Left lung (tissue), 14 donors: ENCODE data around the gene STAMBP. TPM values are rescaled to one million over a fixed set of nuclear protein-coding genes. Genes with fewer than 3 reads are reported as not detected.
"Not testable (repeated sequence)": the region's sequence is repeated elsewhere in the genome, so short reads cannot be mapped to it uniquely, and the experiment has no call there.

ENCODE experiments used
- ATAC-seq: fragments of 200-7000 bp; cut with Tn5 transposase; one replicate; pipeline ENCODE4 v1.9.1; 2020; ENCODE audit warnings: moderate library complexity
- DNase-seq, 4 donors: peaks; one replicate each; pipeline ENCODE4 v3.0.0-alpha.2; 2013 to 2020
- H3K27ac ChIP-seq, 2 donors: fragments of 200-600 bp; sonication (generic) in 1 of 2; one replicate each; pipeline versions ENCODE4 v1.5.0 to v1.8.0; 2020 to 2021
- H3K27me3 ChIP-seq, 2 donors: fragments of 200-600 bp; sonication (generic) in 1 of 2; one replicate each; pipeline versions ENCODE4 v1.5.0 to v1.8.0; 2020 to 2021
- H3K36me3 ChIP-seq, 2 donors: fragments of 200-600 bp; sonication (generic) in 1 of 2; one replicate each; pipeline versions ENCODE4 v1.5.0 to v1.8.0; 2020 to 2021
- H3K4me1 ChIP-seq, 2 donors: fragments of 200-600 bp; one replicate each; pipeline ENCODE4 v1.8.0; 2021
- H3K4me3 ChIP-seq, 2 donors: fragments of 200-600 bp; sonication (generic) in 1 of 2; one replicate each; pipeline versions ENCODE4 v1.5.0 to v1.8.0; 2020 to 2021; ENCODE audit warnings: mild to moderate bottlenecking in 1 of 2
- H3K9me3 ChIP-seq, 2 donors: fragments of 200-600 bp; sonication (generic) in 1 of 2; one replicate each; pipeline versions ENCODE4 v1.5.0 to v1.8.0; 2020 to 2021
- CTCF ChIP-seq, 2 donors: fragments of 200-600 bp; sonication (generic) in 1 of 2; IDR thresholded peaks; one replicate each; pipeline versions ENCODE4 v1.5.0 to v1.8.0; 2021; ENCODE audit warnings: antibody characterized with exemption in 2 of 2
- intact Hi-C, 2 donors: fragments of 100-400 bp; cut with DNase I; formaldehyde crosslinking; loops; one replicate each; pipeline versions ENCODE4 v1.11.2 to v1.14.2; 2022
- long read RNA-seq, 12 donors: library from polyadenylated mRNA in 2 of 12; unstranded in 2 of 12; transcript quantifications; one replicate each; pipeline ENCODE4 v2.0.0 and lab custom pipeline, GENCODE V29; 2019 to 2026
- polyA plus RNA-seq, 6 donors: library from polyadenylated mRNA; unstranded; fragments of 120-200 nt; gene quantifications; one replicate each; pipeline ENCODE4 v1.2.1, GENCODE V29; 2013; ENCODE audit not compliant: insufficient read length in 6 of 6
- total RNA-seq, 2 donors: library from RNA; stranded (reverse); fragmentation: NEBNext Ultra II Directional; extraction: Animal tissue kit (Norgen Biotek cat#: 25700); gene quantifications; one replicate each; pipeline ENCODE4 v1.2.1, GENCODE V29; 2021
- donor health status: DM: no; HTN: yes; CAD: no.
- donor health status: DM: no; HTN: no; CAD: no.

The STAMBP gene
- total RNA-seq (10 to 100 TPM; 32.6 to 40.5 TPM), polyA plus RNA-seq (10 to 100 TPM; 49.0 to 57.0 (median 52.3) TPM)
- long read RNA-seq, donor 1, full-length matches to known transcripts, result 10 of 16 reads
- long read RNA-seq, donor 1, partial matches to known transcripts, result 6 of 16 reads
- long read RNA-seq, donor 1, other reads (novel, unspliced or antisense), result 0 of 16 reads
- long read RNA-seq, donor 2, full-length matches to known transcripts, result 1 of 29 reads
- long read RNA-seq, donor 2, partial matches to known transcripts, result 28 of 29 reads
- long read RNA-seq, donor 2, other reads (novel, unspliced or antisense), result 0 of 29 reads
- long read RNA-seq, donor 3, full-length matches to known transcripts, result 6 of 24 reads
- long read RNA-seq, donor 3, partial matches to known transcripts, result 18 of 24 reads
- long read RNA-seq, donor 3, other reads (novel, unspliced or antisense), result 0 of 24 reads
- long read RNA-seq, donor 4, full-length matches to known transcripts, result 7 of 15 reads
- long read RNA-seq, donor 4, partial matches to known transcripts, result 7 of 15 reads
- long read RNA-seq, donor 4, other reads (novel, unspliced or antisense), result 1 of 15 reads
- long read RNA-seq, donor 5, full-length matches to known transcripts, result 4 of 4 reads
- long read RNA-seq, donor 5, partial matches to known transcripts, result 0 of 4 reads
- long read RNA-seq, donor 5, other reads (novel, unspliced or antisense), result 0 of 4 reads
- long read RNA-seq, donor 6, full-length matches to known transcripts, result 4 of 9 reads
- long read RNA-seq, donor 6, partial matches to known transcripts, result 5 of 9 reads
- long read RNA-seq, donor 6, other reads (novel, unspliced or antisense), result 0 of 9 reads
- long read RNA-seq, donor 7, full-length matches to known transcripts, result 4 of 4 reads
- long read RNA-seq, donor 7, partial matches to known transcripts, result 0 of 4 reads
- long read RNA-seq, donor 7, other reads (novel, unspliced or antisense), result 0 of 4 reads
- long read RNA-seq, donor 8, full-length matches to known transcripts, result 2 of 2 reads
- long read RNA-seq, donor 8, partial matches to known transcripts, result 0 of 2 reads
- long read RNA-seq, donor 8, other reads (novel, unspliced or antisense), result 0 of 2 reads
- long read RNA-seq, donor 9, result 0 reads
- long read RNA-seq, donor 10, full-length matches to known transcripts, result 2 of 6 reads
- long read RNA-seq, donor 10, partial matches to known transcripts, result 2 of 6 reads
- long read RNA-seq, donor 10, other reads (novel, unspliced or antisense), result 2 of 6 reads
- long read RNA-seq, donor 11, full-length matches to known transcripts, result 13 of 13 reads
- long read RNA-seq, donor 11, partial matches to known transcripts, result 0 of 13 reads
- long read RNA-seq, donor 11, other reads (novel, unspliced or antisense), result 0 of 13 reads
- long read RNA-seq, donor 12, full-length matches to known transcripts, result 3 of 3 reads
- long read RNA-seq, donor 12, partial matches to known transcripts, result 0 of 3 reads
- long read RNA-seq, donor 12, other reads (novel, unspliced or antisense), result 0 of 3 reads

- TF ChIP-seq CTCF (IDR thresholded peaks at IDR 0.05), result no peak
- DNase-seq (peak; percentile 96 to 98 (median 97)), ATAC-seq (peak; percentile 99)
- Histone ChIP-seq H3K36me3 (peaks cover 0 to 23% of the 10 kb centered on the region in 2 donors), H3K4me3 (peak within 1 kb of the TSS; percentile 73 to 90), H3K9me3 (no peaks in the 10 kb centered on the region), H3K27me3 (no peaks in the 10 kb centered on the region), H3K4me1 (peaks cover 7 to 29% of the 10 kb centered on the region in 2 donors), H3K27ac (peak within 1 kb of the TSS; percentile 92 to 97)
- intact Hi-C loops, result no loop called here
These were observed at the start of gene STAMBP for GRCh38 chr2:73828818-73829570. TSS of gene STAMBP (plus strand) at chr2:73828961. CDS start at chr2:73830857, 1,896 bp downstream.

- peaks cover 5 to 35% of the 10 kb centered on the region in 2 donors for H3K4me1 ChIP-seq
- H3K9me3 ChIP-seq, result no peaks in the 10 kb centered on the region
- ATAC-seq, result peak; percentile 100
- H3K4me3 ChIP-seq, result peak within 1 kb of the TSS; percentile 80 to 89
- no peaks in the 10 kb centered on the region for H3K27me3 ChIP-seq
- TF ChIP-seq CTCF (IDR thresholded peaks at IDR 0.05), result peak; percentile 93 to 95
- intact Hi-C loops, result no loop called here
- peaks cover 0 to 28% of the 10 kb centered on the region in 2 donors for H3K36me3 ChIP-seq
- DNase-seq, result peak; percentile 88 to 98 (median 96)
- H3K27ac ChIP-seq, result peak within 1 kb of the TSS; percentile 89 to 91
These were observed 49.1 kb upstream of the STAMBP start, which contains the start of gene DUSP11 for GRCh38 chr2:73779467-73780236. TSS of gene DUSP11 (minus strand) at chr2:73780103. CDS start at chr2:73779974, 129 bp downstream.

- ATAC-seq, result no peak
- H3K4me3 ChIP-seq, result peak overlapping the region; percentile 80 to 89
- DNase-seq, result no peak
- no peaks in the 10 kb centered on the region for H3K27me3 ChIP-seq
- peaks cover 5 to 35% of the 10 kb centered on the region in 2 donors for H3K4me1 ChIP-seq
- intact Hi-C loops, result no loop called here
- H3K36me3 ChIP-seq, result peaks cover 0 to 23% of the 10 kb centered on the region in 2 donors
- H3K27ac ChIP-seq, result peak overlapping the region in 1 of 2 donors; percentile 89
- TF ChIP-seq CTCF (IDR thresholded peaks at IDR 0.05), result no peak
- no peaks in the 10 kb centered on the region for H3K9me3 ChIP-seq
These were observed 48.6 kb upstream of the STAMBP start for GRCh38 chr2:73780237-73780582.

GRCh38 chr2:73783402-73783801 is 45.4 kb upstream of the STAMBP start:
- ATAC-seq, H3K4me3 ChIP-seq, H3K27ac ChIP-seq, intact Hi-C loops, H3K27me3 ChIP-seq, H3K36me3 ChIP-seq, H3K9me3 ChIP-seq: not testable (repeated sequence)
- DNase-seq, result peak in 1 of 4 donors; percentile 43
- H3K4me1 ChIP-seq, result peaks cover 5 to 15% of the 10 kb centered on the region in 2 donors

- H3K27ac ChIP-seq, H3K36me3 ChIP-seq, ATAC-seq, H3K27me3 ChIP-seq, DNase-seq, H3K4me3 ChIP-seq, H3K9me3 ChIP-seq, intact Hi-C loops: not testable (repeated sequence)
- H3K4me1 ChIP-seq, result peaks cover 1 to 10% of the 10 kb centered on the region in 2 donors
These were observed 44.9 kb upstream of the STAMBP start, which contains the start of gene C2orf78 for GRCh38 chr2:73783883-73784282. TSS of gene C2orf78 (plus strand) at chr2:73784183. CDS start at chr2:73784310, 127 bp downstream.
